ENCODE measurements around the gene HOMER1. TPM values are rescaled to one million over a fixed set of nuclear protein-coding genes. Genes with fewer than 3 reads are reported as not detected.

The HOMER1 gene
- total RNA-seq, 1 donor from 2014 or later = 7.4 TPM

DNA sequence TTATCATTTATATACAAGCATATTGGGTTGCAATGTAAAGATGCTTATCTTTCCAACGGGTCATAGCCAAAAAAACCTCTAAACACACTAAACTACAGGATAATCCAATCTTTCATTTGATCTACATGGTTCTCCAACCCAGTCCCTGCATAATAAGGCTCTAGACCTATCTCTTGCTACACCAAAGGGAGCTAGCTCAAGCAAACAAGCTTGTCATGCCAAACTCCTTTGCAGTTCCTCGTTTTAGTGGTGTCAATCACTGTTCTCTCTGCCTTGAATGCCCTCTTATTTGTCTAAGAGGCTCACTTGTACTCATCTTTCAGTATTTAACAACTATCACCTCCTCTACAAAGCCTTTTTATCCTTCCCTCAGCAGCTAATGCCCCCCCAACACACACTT lies 5.6 kb downstream of the HOMER1 start:
- Histone ChIP-seq H3K27me3 (peaks cover 34% of the 10 kb centered on the region), H3K36me3 (no peaks in the 10 kb centered on the region), H3K27ac (no peak overlapping the region), H3K4me1 (peaks cover 14% of the 10 kb centered on the region), H3K4me3 (no peak overlapping the region), H3K9me3 (no peaks in the 10 kb centered on the region)
- TF ChIP-seq, protein P1, sequence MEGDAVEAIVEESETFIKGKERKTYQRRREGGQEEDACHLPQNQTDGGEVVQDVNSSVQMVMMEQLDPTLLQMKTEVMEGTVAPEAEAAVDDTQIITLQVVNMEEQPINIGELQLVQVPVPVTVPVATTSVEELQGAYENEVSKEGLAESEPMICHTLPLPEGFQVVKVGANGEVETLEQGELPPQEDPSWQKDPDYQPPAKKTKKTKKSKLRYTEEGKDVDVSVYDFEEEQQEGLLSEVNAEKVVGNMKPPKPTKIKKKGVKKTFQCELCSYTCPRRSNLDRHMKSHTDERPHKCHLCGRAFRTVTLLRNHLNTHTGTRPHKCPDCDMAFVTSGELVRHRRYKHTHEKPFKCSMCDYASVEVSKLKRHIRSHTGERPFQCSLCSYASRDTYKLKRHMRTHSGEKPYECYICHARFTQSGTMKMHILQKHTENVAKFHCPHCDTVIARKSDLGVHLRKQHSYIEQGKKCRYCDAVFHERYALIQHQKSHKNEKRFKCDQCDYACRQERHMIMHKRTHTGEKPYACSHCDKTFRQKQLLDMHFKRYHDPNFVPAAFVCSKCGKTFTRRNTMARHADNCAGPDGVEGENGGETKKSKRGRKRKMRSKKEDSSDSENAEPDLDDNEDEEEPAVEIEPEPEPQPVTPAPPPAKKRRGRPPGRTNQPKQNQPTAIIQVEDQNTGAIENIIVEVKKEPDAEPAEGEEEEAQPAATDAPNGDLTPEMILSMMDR (IDR thresholded peaks at IDR 0.05) = no peak
- DNase-seq (no peak), ATAC-seq (no peak)
- intact Hi-C loops (cut with DNase I) = no loop called here

DNA sequence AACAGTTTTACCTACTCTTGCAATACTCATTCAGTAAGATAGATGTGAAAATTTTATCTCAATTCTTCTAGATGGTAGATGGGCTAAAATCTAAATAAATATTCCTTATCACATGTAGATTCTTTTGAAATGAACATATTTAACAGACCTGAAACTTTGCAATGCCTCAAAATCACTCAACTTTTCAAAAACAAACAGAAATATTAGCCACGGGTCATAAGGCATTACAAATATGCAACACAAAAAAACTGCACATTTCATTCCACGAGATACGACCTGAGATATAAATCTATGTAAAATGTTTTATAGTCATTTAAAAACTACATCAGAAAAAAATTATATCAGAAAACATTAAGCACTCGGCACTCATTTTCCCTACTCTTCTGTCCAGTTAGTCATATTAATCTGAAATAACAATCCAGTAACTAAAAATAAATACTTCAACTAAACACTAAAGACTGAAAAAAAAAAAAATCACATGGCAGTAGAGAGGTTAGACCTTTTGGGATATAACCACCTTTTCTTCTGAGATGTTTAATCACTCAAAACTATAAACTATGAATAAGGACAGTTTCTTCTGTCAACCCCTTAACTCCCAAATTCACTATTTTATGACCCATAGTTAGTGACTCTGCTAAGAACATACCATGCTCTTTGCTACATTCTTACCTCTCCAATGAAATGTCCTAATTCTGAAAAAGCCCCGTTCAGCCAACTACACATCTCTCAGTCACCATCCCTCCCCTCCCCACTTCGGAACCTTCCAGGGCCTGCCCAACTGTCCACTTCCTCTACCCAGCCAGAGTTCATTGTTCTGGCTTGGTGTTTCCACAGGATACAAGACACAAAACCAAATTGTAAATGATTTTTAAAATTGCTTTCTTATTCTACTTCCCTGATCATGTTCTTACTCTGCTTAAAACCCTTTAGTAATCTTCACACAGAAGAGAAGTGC lies 6.4 kb downstream of the HOMER1 start:
- H3K4me3 ChIP-seq = no peak overlapping the region
- peaks cover 6% of the 10 kb centered on the region for H3K4me1 ChIP-seq
- H3K27ac ChIP-seq = no peak overlapping the region
- H3K9me3 ChIP-seq = no peaks in the 10 kb centered on the region
- no peak for DNase-seq
- no peak for ATAC-seq
- TF ChIP-seq, protein P1 (IDR thresholded peaks at IDR 0.05) = no peak
- H3K36me3 ChIP-seq = no peaks in the 10 kb centered on the region
- peaks cover 27% of the 10 kb centered on the region for H3K27me3 ChIP-seq
- intact Hi-C loops (cut with DNase I) = no loop called here

DNA sequence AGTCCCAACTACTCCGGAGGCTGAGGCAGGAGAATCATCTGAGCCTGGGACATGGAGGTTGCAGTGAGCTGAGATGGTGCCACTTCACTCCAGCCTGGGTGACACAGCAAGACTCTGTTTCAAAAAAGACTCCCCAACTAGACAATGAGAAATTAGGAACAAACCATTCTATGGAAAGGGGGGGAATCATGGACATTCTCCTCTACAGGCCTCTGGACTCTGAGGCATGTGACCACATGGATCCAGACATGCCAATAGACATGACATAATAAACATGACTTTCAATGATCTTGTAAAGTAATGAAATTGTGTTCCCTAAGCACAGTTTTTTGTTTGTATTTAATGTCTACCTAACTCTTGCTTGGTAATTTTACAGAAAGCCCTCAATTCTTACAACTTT lies 8.8 kb downstream of the HOMER1 start:
- H3K4me1 ChIP-seq = no peaks in the 10 kb centered on the region
- TF ChIP-seq, protein P1 (IDR thresholded peaks at IDR 0.05) = no peak
- DNase-seq = no peak
- peaks cover 3% of the 10 kb centered on the region for H3K27me3 ChIP-seq
- H3K27ac ChIP-seq = no peak overlapping the region
- no peaks in the 10 kb centered on the region for H3K9me3 ChIP-seq
- no peaks in the 10 kb centered on the region for H3K36me3 ChIP-seq
- H3K4me3 ChIP-seq = no peak overlapping the region
- no peak for ATAC-seq
- intact Hi-C loops (cut with DNase I) = no loop called here

GRCh38 chr5:79503794-79504495 lies 10.0 kb downstream of the HOMER1 start:
- Histone ChIP-seq H3K4me3 (no peak overlapping the region), H3K4me1 (no peaks in the 10 kb centered on the region), H3K36me3 (no peaks in the 10 kb centered on the region), H3K9me3 (no peaks in the 10 kb centered on the region), H3K27ac (no peak overlapping the region), H3K27me3 (no peaks in the 10 kb centered on the region)
- DNase-seq (no peak), ATAC-seq (no peak)
- TF ChIP-seq, protein P1 (IDR thresholded peaks at IDR 0.05) = no peak
- intact Hi-C loops (cut with DNase I) = no loop called here

DNA sequence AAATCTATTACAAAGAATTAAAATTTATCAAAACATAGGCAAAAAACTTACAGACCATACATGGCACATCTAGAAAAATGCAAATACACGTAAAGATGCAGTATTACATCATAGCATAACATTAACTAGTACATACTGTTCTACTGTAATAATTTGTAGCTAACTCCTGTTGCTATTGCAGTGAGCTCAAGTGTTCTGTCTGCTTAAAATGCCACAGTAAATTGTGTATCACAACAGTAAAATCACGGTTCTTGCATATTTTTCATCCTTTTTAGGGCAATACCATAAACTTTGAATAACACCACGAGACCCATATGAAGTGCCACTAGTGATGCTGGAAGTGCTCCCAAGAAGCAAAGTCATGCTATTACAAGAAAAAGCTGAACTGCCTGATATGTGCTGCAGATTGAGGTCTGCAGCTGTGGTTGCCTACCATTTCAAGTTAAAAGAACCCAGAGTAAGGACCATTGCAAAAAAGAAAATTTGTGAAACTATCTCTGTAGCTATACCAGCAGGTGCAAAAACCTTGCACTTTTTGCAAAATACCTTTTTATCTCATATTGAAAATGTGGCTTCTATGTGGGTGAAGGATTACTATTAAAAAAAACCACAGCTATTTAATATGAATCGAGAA lies 14.2 kb downstream of the HOMER1 start:
- Histone ChIP-seq H3K27ac (no peak overlapping the region), H3K9me3 (no peaks in the 10 kb centered on the region), H3K36me3 (no peaks in the 10 kb centered on the region), H3K27me3 (no peaks in the 10 kb centered on the region), H3K4me1 (no peaks in the 10 kb centered on the region), H3K4me3 (no peak overlapping the region)
- intact Hi-C loops (cut with DNase I) = no loop called here
- no peak for ATAC-seq
- no peak for DNase-seq
- TF ChIP-seq, protein P1 (IDR thresholded peaks at IDR 0.05) = no peak
